Measurements from ENCODE around the gene GHRH. TPM values are rescaled to one million over a fixed set of nuclear protein-coding genes. Genes with fewer than 3 reads are reported as not detected.

The GHRH gene
- total RNA-seq, 1 experiment from 2014 or later: not detected

- H2AK5ac ChIP-seq (ENCODE audit: insufficient read length, low read length): no peak overlapping the region
- H3K27me3 ChIP-seq (ENCODE audit: insufficient read depth, low read length): no peaks in the 10 kb centered on the region
- peaks cover 30 to 68% (median 56%) of the 10 kb centered on the region in 3 experiments for H3K36me3 Mint-ChIP-seq (ENCODE audit: insufficient read depth in 1 of 3, low read depth in 3 of 3)
- H3K27me3 Mint-ChIP-seq (ENCODE audit: low read depth): no peaks in the 10 kb centered on the region
- H3K9ac ChIP-seq (ENCODE audit: extremely low read depth, insufficient read length, low read length): no peak overlapping the region
- H3K27ac ChIP-seq (ENCODE audit: insufficient read length, low read depth, low read length): no peak overlapping the region
- no peak overlapping the region for H3K4me3 Mint-ChIP-seq
- no CpG with 5 or more reads among the region's 4 CpGs for WGBS (ENCODE audit: extremely low coverage, insufficient read length, low lambda C conversion rate)
- no peaks in the 10 kb centered on the region for H3K4me1 ChIP-seq (ENCODE audit: insufficient read depth, low read length)
- H4K91ac ChIP-seq (ENCODE audit: insufficient read length, low read depth, low read length): no peak overlapping the region
- H3K9me3 Mint-ChIP-seq: no peaks in the 10 kb centered on the region
- no peak overlapping the region for H3T11ph ChIP-seq (ENCODE audit: low read length)
- no peak overlapping the region for H3K23ac ChIP-seq (ENCODE audit: insufficient read length, low read depth, low read length)
- no peak overlapping the region for H3K18ac ChIP-seq (ENCODE audit: insufficient read length, low read depth, low read length)
- H3K79me1 ChIP-seq (ENCODE audit: insufficient read depth, low read depth, low read length, poor library complexity, severe bottlenecking): no peaks in the 10 kb centered on the region
- no peaks in the 10 kb centered on the region for H3K9me3 ChIP-seq (ENCODE audit: control insufficient read depth, low read depth, low read length)
- no peak overlapping the region for H3K56ac ChIP-seq (ENCODE audit: insufficient read length, low read depth, low read length)
- H3K4me2 ChIP-seq (ENCODE audit: insufficient read depth, insufficient read length, low read length): no peak overlapping the region
- H4K5ac ChIP-seq (ENCODE audit: insufficient read length, low read depth, low read length): no peak overlapping the region
- no peaks in the 10 kb centered on the region for H4K20me1 ChIP-seq (ENCODE audit: control insufficient read depth, insufficient read depth, insufficient read length)
- H2BK120ac ChIP-seq (ENCODE audit: low read depth, low read length, poor library complexity, severe bottlenecking): no peak overlapping the region
- H2AFZ ChIP-seq (ENCODE audit: low read length): no peak overlapping the region
- peaks cover 28 to 34% of the 10 kb centered on the region in 2 experiments for H3K4me1 Mint-ChIP-seq
- H2BK12ac ChIP-seq (ENCODE audit: insufficient read length, low read depth, low read length): no peak overlapping the region
- no peak overlapping the region for H4K8ac ChIP-seq (replicated peaks; ENCODE audit: insufficient read length, low read depth, low read length)
- no peak overlapping the region for H2BK20ac ChIP-seq (ENCODE audit: low read depth, low read length, poor library complexity, severe bottlenecking)
- DNase-seq: no peak
- no peaks in the 10 kb centered on the region for H3K23me2 ChIP-seq (ENCODE audit: insufficient read length, low read depth, low read length, poor library complexity, severe bottlenecking)
- H3K79me2 ChIP-seq (ENCODE audit: insufficient read depth, low read length): no peaks in the 10 kb centered on the region
- peak overlapping the region in 1 of 3 experiments; percentile 47; a peak in 1 of 7 replicates for H3K27ac Mint-ChIP-seq
- no peak overlapping the region for H3K14ac ChIP-seq (ENCODE audit: insufficient read depth, low read length)
- TF ChIP-seq CTCF (conservative IDR thresholded peaks at IDR 0.05): no peak
- H2BK15ac ChIP-seq (ENCODE audit: low read depth, low read length): no peak overlapping the region
- H3K4ac ChIP-seq (ENCODE audit: low read depth, low read length): no peak overlapping the region
- H2BK5ac ChIP-seq (ENCODE audit: insufficient read length, low read length): no peak overlapping the region
Observed at GRCh38 chr20:37242503-37242902, 19.1 kb downstream of the GHRH start.
